Coronary artery (tissue), 2 donors: ENCODE data around the gene DCLK2.

ENCODE experiments used
- DNase-seq: peaks from one replicate; pipeline ENCODE4 v3.0.0-alpha.2; 2017; ENCODE audit warnings: low spot score
- H3K27ac ChIP-seq, 2 donors: fragments of 200-600 bp; sonication (generic); one replicate each; pipeline ENCODE4 v1.5.1; 2016 to 2019
- H3K4me3 ChIP-seq: fragments of 200-600 bp; sonication (generic); 2 replicates; pipeline ENCODE4 v1.5.1; 2016; ENCODE audit warnings: mild to moderate bottlenecking, moderate library complexity
- CTCF ChIP-seq: fragments of 200-600 bp; sonication (generic); IDR thresholded peaks from one replicate; pipeline ENCODE4 v1.5.1; 2019; ENCODE audit warnings: antibody characterized with exemption

The DCLK2 gene

GRCh38 chr4:150261571-150261970 lies 183.3 kb downstream of the DCLK2 start:
- DNase-seq: no peak
- Histone ChIP-seq H3K27ac (no peak overlapping the region), H3K4me3 (no peak overlapping the region)
- no peak for TF ChIP-seq CTCF

GRCh38 chr4:150262611-150263010 lies 184.4 kb downstream of the DCLK2 start:
- no peak overlapping the region for H3K27ac ChIP-seq
- no peak overlapping the region for H3K4me3 ChIP-seq
- no peak for DNase-seq
- TF ChIP-seq CTCF: no peak

- no peak for TF ChIP-seq CTCF
- no peak overlapping the region for H3K27ac ChIP-seq
- no peak for DNase-seq
- no peak overlapping the region for H3K4me3 ChIP-seq
These were observed 186.4 kb downstream of the DCLK2 start for GRCh38 chr4:150264595-150265161.

GRCh38 chr4:150265806-150266205 lies 187.6 kb downstream of the DCLK2 start:
- Histone ChIP-seq H3K27ac (no peak overlapping the region), H3K4me3 (no peak overlapping the region)
- DNase-seq: no peak
- no peak for TF ChIP-seq CTCF

- Histone ChIP-seq H3K27ac (no peak overlapping the region), H3K4me3 (no peak overlapping the region)
- DNase-seq: no peak
- TF ChIP-seq CTCF: no peak
These were observed 190.2 kb downstream of the DCLK2 start for GRCh38 chr4:150268444-150268843.

- Histone ChIP-seq H3K4me3 (no peak overlapping the region), H3K27ac (no peak overlapping the region)
- TF ChIP-seq CTCF: no peak
- no peak for DNase-seq
These were observed 200.0 kb downstream of the DCLK2 start for GRCh38 chr4:150278206-150278605.

- H3K27ac ChIP-seq: peak overlapping the region in 1 of 2 donors; percentile 26
- no peak for DNase-seq
- H3K4me3 ChIP-seq: no peak overlapping the region
- TF ChIP-seq CTCF: no peak
These were observed 202.0 kb downstream of the DCLK2 start for GRCh38 chr4:150280081-150280895.
